GM13977 (cell line): ENCODE results near the gene GPR78.
"Not testable (repeated sequence)": the region's sequence is repeated elsewhere in the genome, so short reads cannot be mapped to it uniquely, and the experiment has no call there.

Experiments
- DNase-seq: peaks from one replicate; pipeline ENCODE4 v3.0.0; 2012; ENCODE audit warnings: low spot score
- in situ Hi-C: fragments of 300-500 bp; cut with MboI; formaldehyde crosslinking; loops from one replicate; pipeline ENCODE4 v1.12.0; 2022; ENCODE audit warnings: low sequenced_read_pairs, low pct_unique_long_range_greater_than_20kb, mixed read lengths, inconsistent platforms; ENCODE audit not compliant: unreplicated experiment
- TF ChIP-seq, protein P1 (sequence below): IDR thresholded peaks from 2 replicates; pipeline ENCODE4 v1.5.1; 2012; ENCODE audit warnings: mild to moderate bottlenecking, control low read depth; ENCODE audit not compliant: insufficient read depth; ENCODE audit errors: extremely low read depth, missing control alignments

Gene GPR78

GRCh38 chr4:8574796-8575370 lies 5.3 kb upstream of the GPR78 start:
- in situ Hi-C loops, result loop anchor here (25.0 kb wide), 1 partner anchor 113 kb away; no protein-coding TSS in a partner anchor
- TF ChIP-seq, protein P1, sequence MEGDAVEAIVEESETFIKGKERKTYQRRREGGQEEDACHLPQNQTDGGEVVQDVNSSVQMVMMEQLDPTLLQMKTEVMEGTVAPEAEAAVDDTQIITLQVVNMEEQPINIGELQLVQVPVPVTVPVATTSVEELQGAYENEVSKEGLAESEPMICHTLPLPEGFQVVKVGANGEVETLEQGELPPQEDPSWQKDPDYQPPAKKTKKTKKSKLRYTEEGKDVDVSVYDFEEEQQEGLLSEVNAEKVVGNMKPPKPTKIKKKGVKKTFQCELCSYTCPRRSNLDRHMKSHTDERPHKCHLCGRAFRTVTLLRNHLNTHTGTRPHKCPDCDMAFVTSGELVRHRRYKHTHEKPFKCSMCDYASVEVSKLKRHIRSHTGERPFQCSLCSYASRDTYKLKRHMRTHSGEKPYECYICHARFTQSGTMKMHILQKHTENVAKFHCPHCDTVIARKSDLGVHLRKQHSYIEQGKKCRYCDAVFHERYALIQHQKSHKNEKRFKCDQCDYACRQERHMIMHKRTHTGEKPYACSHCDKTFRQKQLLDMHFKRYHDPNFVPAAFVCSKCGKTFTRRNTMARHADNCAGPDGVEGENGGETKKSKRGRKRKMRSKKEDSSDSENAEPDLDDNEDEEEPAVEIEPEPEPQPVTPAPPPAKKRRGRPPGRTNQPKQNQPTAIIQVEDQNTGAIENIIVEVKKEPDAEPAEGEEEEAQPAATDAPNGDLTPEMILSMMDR, result no peak
- no peak for DNase-seq

DNA sequence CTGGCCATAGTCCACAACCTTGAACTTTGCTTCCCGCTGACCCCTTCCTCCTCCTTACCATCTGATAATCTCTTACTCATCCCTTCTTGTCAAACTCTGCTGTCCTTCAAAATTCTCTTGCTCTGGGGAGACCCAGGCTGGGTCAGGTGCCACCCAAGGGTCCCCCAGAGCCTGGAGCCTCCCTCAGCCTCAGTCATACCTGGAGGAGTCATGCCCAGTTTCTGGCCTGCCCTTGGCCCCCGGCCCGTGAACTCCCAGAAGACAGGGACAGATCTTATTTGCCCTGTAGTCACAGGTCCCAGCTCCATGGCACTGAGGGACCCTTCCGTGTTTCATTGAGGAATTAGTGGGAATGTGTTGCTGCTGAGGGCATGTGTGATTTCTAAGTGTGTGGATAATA lies 4.7 kb upstream of the GPR78 start:
- DNase-seq, result no peak
- TF ChIP-seq, protein P1, result no peak
- in situ Hi-C loops, result loop anchor here (25.0 kb wide), 1 partner anchor 113 kb away; no protein-coding TSS in a partner anchor

DNA sequence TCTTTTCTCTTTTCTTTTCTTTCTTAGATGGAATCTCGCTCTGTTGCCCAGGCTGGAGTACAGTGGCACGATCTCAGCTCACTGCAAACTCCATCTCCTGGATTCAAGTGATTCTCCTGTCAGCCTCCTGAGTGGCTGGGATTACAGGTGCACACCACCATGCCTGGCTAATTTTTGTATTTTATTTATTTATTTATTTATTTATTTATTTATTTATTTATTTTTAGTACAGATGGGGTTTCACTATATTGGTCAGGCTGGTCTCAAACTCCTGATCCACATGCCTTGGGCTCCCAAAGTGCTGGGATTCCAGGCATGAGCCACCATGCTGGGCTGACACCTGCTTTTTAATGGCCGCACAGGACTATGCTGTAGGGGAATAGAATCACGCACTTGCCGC lies 3.6 kb upstream of the GPR78 start:
- in situ Hi-C loops, result loop anchor here (25.0 kb wide), 1 partner anchor 114 kb away; no protein-coding TSS in a partner anchor
- not testable (repeated sequence) for DNase-seq

GRCh38 chr4:8577046-8577445 lies 3.1 kb upstream of the GPR78 start:
- no peak for DNase-seq
- TF ChIP-seq, protein P1, result no peak
- in situ Hi-C loops, result loop anchor here (25.0 kb wide), 1 partner anchor 115 kb away; no protein-coding TSS in a partner anchor

- TF ChIP-seq, protein P1, result no peak
- no peak for DNase-seq
- in situ Hi-C loops, result loop anchor here (25.0 kb wide), 1 partner anchor 116 kb away; no protein-coding TSS in a partner anchor
Measured at GRCh38 chr4:8577972-8578371, 2.2 kb upstream of the GPR78 start.

DNA sequence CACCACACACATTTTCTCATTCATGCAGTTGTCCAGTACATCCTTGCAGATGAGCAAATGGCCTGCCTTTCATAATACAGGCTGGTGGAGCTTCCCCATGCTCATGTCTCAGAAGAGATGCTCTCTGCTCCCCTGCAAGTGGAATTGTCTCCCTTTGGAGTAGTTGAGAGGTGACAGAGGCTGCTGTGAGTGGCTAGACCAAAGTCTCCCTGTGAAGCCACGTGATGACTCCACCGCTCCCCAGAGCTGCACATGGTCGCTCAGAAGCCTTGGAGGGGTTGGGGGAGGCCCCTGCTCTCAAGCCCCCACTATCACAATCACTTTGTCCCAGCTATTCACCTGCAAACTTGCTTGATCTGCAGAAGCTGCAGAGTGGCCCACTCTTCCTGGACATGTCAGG lies 1.5 kb upstream of the GPR78 start:
- in situ Hi-C loops, result loop anchor here (25.0 kb wide), 1 partner anchor 116 kb away; no protein-coding TSS in a partner anchor
- DNase-seq, result no peak
- TF ChIP-seq, protein P1, result no peak

- DNase-seq, result no peak
- in situ Hi-C loops, result loop anchor here (25.0 kb wide), 1 partner anchor 117 kb away; no protein-coding TSS in a partner anchor
- TF ChIP-seq, protein P1, result no peak
Measured at GRCh38 chr4:8579526-8580320, 469 bp upstream of the GPR78 start.
